DND-41 (cell line): Measurements from ENCODE around the gene SPRY4.

Experiments
- ATAC-seq: fragments of 200-7000 bp; cut with Tn5 transposase; 3 replicates; pipeline ENCODE4 v1.9.1; 2021; ENCODE audit warnings: low read depth; ENCODE audit not compliant: insufficient read depth
- DNase-seq: peaks from one replicate; pipeline ENCODE4 v3.0.0-alpha.2; 2020
- H2AFZ ChIP-seq: 2 replicates; pipeline ENCODE4 v1.6.0; 2012; ENCODE audit warnings: low read depth, low read length
- H3K27ac ChIP-seq: 2 replicates; pipeline ENCODE4 v1.5.1; 2012; ENCODE audit warnings: low read length, inconsistent platforms
- H3K27me3 ChIP-seq: fragments of 200-600 bp; sonication (generic); 2 replicates; pipeline ENCODE4 v1.6.0; 2012; ENCODE audit warnings: low read length, mild to moderate bottlenecking, inconsistent platforms; ENCODE audit not compliant: insufficient read depth, poor library complexity
- H3K36me3 ChIP-seq: 2 replicates; pipeline ENCODE4 v1.5.1; 2012; ENCODE audit warnings: low read length, inconsistent platforms; ENCODE audit not compliant: insufficient read depth
- H3K4me1 ChIP-seq: 2 replicates; pipeline ENCODE4 v1.5.1; 2012; ENCODE audit warnings: mild to moderate bottlenecking, low read length; ENCODE audit not compliant: insufficient read depth
- H3K4me2 ChIP-seq: 2 replicates; pipeline ENCODE4 v1.6.0; 2012; ENCODE audit warnings: mild to moderate bottlenecking, moderate library complexity, low read length, inconsistent platforms; ENCODE audit not compliant: insufficient read depth
- H3K4me3 ChIP-seq, 2 experiments: fragments of 200-600 bp in 1 of 2; shearing (Covaris generic) in 1 of 2; 2 replicates each; pipeline ENCODE4 v1.5.1; 2012 to 2016; ENCODE audit warnings: inconsistent platforms in 2 of 2, low read length in 2 of 2, mild to moderate bottlenecking in 2 of 2, low read depth in 1 of 2, moderate library complexity in 1 of 2
- H3K79me2 ChIP-seq: 2 replicates; pipeline ENCODE4 v1.6.0; 2012; ENCODE audit warnings: low read length, inconsistent platforms; ENCODE audit not compliant: insufficient read depth
- H3K9ac ChIP-seq: 2 replicates; pipeline ENCODE4 v1.6.0; 2012; ENCODE audit warnings: low read depth, mild to moderate bottlenecking, inconsistent platforms, low read length, moderate library complexity
- H3K9me3 ChIP-seq: 2 replicates; pipeline ENCODE4 v1.5.1; 2012; ENCODE audit warnings: low read length, moderate library complexity, mild to moderate bottlenecking, inconsistent platforms; ENCODE audit not compliant: insufficient read depth, severe bottlenecking
- H4K20me1 ChIP-seq: 2 replicates; pipeline ENCODE4 v1.6.0; 2012; ENCODE audit warnings: low read length; ENCODE audit not compliant: insufficient read depth
- EZH2 ChIP-seq: IDR thresholded peaks from 3 replicates; pipeline ENCODE4 v1.6.1; 2012; ENCODE audit warnings: borderline replicate concordance, low read depth, mild to moderate bottlenecking, moderate library complexity, low read length, inconsistent platforms; ENCODE audit not compliant: severe bottlenecking
- TF ChIP-seq, protein P1 (sequence below): IDR thresholded peaks from 2 replicates; pipeline ENCODE4 v1.5.1; 2012; ENCODE audit warnings: borderline replicate concordance, low read length, moderate library complexity, mild to moderate bottlenecking; ENCODE audit not compliant: poor library complexity, severe bottlenecking; ENCODE audit errors: extremely low read depth

Gene SPRY4

DNA sequence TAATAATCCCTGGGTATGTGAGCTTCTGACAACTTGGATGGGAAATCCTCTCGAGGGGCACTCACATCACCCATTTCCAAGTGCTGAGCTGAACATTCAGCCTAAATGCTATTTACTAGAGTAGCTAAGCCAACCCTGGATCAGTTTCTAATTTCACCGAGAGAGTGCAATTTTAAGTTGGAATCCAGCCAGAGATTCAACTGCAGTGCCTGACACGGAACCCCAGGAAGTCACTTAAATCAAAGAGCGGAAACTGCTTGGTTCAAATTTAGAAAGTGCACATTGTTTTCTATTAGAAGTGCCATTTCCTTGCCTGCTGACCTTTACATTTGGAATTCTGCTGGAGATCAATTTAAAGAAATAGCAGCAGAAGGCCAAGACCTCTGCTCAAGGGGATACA is 8.8 kb downstream of the SPRY4 start:
- Histone ChIP-seq H3K27ac (no peak overlapping the region; the same call in 1 of the 2 replicates), H3K4me1 (peaks cover 54% of the 10 kb centered on the region), H2AFZ (no peak overlapping the region), H3K4me2 (no peak overlapping the region), H3K9me3 (no peaks in the 10 kb centered on the region), H3K79me2 (no peaks in the 10 kb centered on the region), H3K4me3 (no peak overlapping the region), H3K27me3 (no peaks in the 10 kb centered on the region), H3K36me3 (no peaks in the 10 kb centered on the region), H4K20me1 (no peaks in the 10 kb centered on the region), H3K9ac (no peak overlapping the region)
- DNase-seq: peak; percentile 36
- TF ChIP-seq EZH2: no peak
- TF ChIP-seq, protein P1, sequence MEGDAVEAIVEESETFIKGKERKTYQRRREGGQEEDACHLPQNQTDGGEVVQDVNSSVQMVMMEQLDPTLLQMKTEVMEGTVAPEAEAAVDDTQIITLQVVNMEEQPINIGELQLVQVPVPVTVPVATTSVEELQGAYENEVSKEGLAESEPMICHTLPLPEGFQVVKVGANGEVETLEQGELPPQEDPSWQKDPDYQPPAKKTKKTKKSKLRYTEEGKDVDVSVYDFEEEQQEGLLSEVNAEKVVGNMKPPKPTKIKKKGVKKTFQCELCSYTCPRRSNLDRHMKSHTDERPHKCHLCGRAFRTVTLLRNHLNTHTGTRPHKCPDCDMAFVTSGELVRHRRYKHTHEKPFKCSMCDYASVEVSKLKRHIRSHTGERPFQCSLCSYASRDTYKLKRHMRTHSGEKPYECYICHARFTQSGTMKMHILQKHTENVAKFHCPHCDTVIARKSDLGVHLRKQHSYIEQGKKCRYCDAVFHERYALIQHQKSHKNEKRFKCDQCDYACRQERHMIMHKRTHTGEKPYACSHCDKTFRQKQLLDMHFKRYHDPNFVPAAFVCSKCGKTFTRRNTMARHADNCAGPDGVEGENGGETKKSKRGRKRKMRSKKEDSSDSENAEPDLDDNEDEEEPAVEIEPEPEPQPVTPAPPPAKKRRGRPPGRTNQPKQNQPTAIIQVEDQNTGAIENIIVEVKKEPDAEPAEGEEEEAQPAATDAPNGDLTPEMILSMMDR: no peak
- ATAC-seq: 0 out of 3 replicates have a peak, but pooled peaks have one; percentile 23

DNA sequence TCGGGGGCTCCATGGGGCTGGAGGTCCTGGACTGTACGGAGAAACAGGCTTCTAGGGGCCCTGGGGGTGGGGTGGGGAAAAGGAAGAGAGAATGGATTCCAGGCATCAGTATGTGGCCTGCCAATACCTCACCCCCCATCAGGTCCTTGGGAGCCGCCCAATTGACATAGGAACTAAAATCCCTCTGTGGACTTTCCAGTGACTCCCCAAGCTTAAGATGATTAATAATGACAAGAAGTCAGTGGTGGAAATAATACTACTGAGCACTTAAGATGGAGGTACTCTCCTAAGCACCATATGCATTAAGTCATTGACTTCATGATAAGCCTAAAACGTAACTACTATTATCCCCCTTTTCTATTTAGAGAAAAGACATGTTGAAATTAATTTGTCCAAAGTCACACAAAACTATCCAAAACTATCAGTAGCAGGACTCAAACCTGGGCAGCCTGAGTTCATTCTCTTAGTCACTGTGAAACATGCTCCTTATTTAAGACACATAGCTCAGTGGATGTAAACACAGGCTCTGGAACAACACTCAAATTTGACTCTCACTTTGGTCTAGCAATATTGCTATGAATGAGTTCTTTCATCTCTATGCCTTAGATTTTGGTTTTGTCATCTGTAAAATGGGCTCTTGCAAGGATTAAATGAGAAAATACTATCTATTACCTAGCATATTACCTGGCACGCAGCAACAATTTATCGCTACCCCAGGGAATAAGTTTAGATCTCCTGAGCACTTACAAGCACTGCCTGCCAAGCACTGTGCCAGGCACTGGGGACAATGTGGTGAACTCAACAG is 9.5 kb downstream of the SPRY4 start:
- H3K9me3 ChIP-seq: no peaks in the 10 kb centered on the region
- H4K20me1 ChIP-seq: no peaks in the 10 kb centered on the region
- no peak for ATAC-seq
- H3K4me3 ChIP-seq: no peak overlapping the region
- H3K4me2 ChIP-seq: no peak overlapping the region
- H3K79me2 ChIP-seq: no peaks in the 10 kb centered on the region
- H3K36me3 ChIP-seq: no peaks in the 10 kb centered on the region
- H3K27me3 ChIP-seq: no peaks in the 10 kb centered on the region
- H3K9ac ChIP-seq: no peak overlapping the region
- TF ChIP-seq, protein P1: no peak
- no peak for TF ChIP-seq EZH2
- peaks cover 52% of the 10 kb centered on the region for H3K4me1 ChIP-seq
- DNase-seq: no peak
- H3K27ac ChIP-seq: no peak overlapping the region
- H2AFZ ChIP-seq: no peak overlapping the region

DNA sequence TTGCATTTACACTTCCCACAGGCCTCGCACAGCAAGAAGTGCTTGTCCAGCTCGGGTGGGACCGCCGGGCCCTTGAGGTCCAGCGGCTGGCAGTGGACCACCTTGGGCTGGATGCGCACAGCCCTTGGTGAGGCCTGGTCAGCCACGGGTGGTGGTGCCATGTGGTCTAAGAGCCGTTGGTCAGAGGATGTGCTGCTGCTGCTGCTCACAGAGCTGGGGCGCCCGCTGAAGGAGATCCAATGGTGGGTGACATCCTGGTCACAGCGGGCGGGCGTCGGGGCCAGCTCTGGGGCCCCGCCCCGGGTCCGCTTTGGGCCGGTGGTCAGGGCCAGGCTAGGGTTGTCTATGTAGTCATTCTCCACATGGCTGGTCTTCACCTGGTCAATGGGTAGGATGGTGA is 10.2 kb downstream of the SPRY4 start:
- Histone ChIP-seq H3K4me1 (peaks cover 48% of the 10 kb centered on the region), H3K36me3 (no peaks in the 10 kb centered on the region), H3K4me2 (no peak overlapping the region), H3K27ac (no peak overlapping the region), H3K79me2 (no peaks in the 10 kb centered on the region), H3K9me3 (no peaks in the 10 kb centered on the region), H3K4me3 (no peak overlapping the region), H2AFZ (no peak overlapping the region), H3K27me3 (no peaks in the 10 kb centered on the region), H3K9ac (no peak overlapping the region), H4K20me1 (no peaks in the 10 kb centered on the region)
- no peak for ATAC-seq
- DNase-seq: no peak
- TF ChIP-seq, protein P1: no peak
- TF ChIP-seq EZH2: no peak
